NCI-H146 treated with DMSO at 0.1 percent for 48 hours (cell line): ENCODE results near the gene ACP1.

ENCODE experiments used
- DNase-seq: peaks from one replicate; lab custom pipeline; 2025; ENCODE audit not compliant: unreplicated experiment; lab: John Stamatoyannopoulos, UW

The ACP1 gene

DNA sequence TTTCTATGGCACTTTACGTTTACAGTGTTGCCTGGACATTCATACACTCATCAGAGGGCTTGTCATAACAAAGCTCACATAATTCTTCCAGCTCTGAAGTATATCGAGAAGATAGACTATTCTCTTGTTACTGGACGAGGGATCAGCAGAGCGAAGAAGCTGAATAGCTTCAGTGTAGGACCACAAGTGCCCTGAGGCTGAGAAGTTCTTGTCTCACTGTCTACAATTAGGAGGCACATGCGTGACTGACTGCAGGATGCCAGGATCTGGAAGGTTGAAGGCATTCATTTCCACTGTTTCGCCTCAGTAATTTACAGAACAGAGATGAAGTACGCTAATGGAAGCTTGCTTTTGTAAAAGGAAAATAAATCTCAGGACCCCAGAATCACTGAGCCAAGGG lies 10.5 kb upstream of the ACP1 start:
- DNase-seq: no peak

DNA sequence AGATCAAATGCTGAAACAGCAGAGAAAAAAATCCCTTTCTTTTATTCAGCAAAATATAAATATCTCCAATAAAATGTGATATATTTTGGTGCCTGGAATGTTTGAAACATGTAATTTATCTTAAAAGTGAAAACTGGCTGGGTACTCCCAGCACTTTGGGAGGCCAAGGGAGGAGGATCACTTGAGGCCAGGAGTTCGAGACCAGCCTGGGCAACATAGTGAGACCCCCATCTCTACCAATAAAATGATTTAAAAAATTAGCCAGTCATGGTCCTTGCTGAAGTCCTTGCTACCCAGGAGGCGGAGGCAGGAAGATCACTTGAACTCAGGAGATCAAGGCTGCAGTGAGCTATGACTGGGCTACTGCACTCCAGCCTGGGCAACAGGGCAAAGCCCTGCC lies 9.6 kb upstream of the ACP1 start:
- DNase-seq: no peak

DNA sequence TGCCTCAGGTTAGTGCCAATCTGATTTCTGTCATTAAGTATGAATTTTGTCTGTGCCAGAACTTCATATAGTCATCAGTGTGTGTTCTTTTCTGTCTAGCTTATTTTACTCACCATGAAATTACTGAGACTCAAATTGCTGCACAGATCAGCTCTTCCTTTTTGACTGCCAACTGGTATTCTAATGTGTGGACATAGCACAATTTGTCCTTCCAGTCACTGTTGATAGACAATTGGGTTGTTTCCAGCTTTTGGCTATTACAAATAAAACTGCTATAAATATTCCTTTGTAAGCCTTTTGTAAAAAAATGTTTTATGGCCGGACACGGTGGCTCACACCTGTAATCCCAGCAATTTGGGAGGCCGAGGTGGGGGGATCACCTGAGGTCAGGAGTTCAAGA lies 8.7 kb upstream of the ACP1 start:
- DNase-seq: no peak

DNA sequence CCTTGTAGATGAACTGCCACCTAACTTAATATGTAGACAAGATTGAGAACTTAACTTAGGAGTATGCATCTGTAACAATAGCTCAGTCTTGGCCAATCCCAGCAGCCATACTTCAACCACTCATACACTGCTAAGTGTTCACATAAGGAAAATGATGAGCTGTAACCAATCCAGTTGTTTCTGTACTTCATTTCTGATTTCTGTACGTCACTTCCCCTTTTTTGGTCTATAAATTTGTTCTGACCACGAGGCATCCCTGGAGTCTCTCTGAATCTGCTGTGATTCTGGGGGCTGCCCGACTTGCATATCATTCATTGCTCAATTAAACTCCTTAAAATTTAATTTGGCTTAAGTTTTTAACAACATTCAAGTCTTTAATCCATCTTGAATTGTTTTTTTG lies 7.3 kb upstream of the ACP1 start:
- no peak for DNase-seq

DNA sequence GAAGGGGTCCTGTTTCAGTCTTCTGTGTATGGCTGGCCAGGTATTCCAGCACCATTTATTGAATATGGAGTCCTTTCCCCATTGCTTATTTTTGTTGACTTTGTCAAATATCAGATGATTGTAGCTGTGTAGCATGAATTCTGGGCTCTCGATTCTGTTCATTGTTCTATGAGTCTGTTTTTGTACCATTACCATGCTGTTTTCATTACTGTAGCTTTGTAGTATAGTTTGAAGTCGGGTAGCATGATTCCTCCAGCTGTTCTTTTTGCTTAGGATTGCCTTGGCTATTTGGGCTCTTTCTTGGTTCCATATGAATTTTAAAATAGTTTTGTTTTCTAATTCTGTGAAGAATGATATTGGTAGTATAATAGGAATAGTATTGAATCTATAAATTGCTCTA lies 6.9 kb upstream of the ACP1 start:
- DNase-seq: no peak

DNA sequence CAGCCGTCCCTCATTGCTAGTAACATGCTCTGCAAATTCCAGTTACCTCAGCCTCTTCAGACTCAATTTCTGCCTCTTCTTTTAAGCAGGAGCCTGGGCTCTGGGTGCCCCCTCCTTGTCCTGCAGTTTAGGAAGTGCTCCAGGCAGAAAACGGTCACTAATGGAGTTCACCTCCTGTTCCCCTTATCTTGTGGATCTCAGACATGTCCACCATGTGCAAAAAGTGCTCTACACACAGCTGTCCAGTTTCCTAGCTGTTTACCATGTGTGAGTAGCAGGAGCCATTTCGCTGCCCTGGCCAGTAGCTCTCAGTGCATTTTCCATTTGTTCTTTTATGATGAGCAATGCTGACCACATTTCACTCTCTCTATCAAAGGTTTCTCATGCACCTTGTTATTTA lies 5.8 kb upstream of the ACP1 start:
- DNase-seq: no peak

DNA sequence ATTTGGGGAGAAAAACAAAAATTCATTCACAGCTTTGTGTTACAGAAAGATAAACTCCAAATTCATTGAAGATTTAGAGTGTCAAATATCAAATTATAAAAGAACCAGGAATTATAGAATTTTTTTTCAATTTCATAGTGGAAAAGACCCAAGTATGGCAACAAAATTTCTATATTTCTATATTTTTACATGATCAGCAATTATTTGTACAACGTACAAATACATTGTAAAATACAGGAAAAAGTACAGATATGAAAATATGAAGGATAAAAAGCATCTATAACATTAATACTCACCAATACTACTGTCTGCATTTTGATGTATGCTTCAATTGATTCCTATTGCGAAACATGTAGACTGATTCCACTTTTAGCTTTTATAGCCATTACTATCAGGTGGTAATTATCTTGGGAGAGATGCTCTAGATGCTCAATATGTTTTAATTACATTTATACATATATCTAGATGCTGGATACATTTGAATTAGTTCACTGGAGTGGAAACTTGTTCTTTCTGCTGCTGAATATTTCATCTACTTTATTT lies 4.9 kb upstream of the ACP1 start:
- no peak for DNase-seq

DNA sequence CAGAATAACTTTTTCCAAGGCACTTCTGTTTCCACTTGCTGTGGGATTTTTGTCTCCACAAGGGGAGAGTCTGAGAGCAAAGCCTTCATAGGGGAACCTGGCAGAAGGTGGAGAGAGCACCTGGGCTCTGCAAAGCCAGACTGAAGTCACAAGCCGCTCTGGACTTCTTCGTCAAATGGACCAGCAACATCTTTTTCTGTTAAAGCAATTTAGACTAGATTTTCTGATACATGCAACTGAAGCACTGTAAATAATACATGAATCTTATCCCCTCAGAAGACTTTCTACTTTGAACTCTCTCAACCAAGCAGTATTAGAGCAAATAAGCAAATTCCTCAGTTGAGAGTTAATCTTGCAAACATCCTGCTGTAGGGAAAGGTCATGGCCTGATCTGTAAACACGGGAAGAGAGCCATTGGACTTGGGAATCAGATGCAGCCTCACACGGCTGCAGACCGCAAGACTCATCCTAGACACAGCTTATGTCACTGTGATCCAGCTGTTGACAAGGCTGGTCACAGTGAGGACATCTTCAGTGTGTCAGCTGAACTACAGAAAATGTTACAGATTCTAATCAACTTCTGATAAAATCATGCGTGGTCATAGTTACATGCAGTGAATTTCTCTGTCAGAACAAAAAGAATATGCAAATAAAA lies 4.1 kb upstream of the ACP1 start:
- no peak for DNase-seq

DNA sequence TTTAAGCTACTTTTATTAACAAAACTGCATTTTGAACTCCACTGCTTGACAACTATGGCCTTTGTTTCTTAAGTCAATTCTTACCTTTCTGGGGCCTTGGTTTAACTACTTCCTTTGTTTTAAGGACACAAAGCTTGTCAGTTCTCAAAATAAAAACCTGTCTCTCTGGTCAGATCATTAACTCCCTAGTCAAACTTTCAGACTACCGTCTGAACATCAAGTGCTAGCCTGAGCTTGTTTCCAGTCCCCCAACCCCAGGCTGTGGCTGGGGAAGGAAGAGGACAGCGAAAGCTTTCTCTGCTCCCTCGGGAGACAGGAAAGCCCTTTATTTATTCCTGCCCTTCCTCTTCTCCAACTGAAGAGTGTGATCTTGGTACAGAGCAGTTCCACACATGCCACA lies 2.6 kb upstream of the ACP1 start:
- no peak for DNase-seq

DNA sequence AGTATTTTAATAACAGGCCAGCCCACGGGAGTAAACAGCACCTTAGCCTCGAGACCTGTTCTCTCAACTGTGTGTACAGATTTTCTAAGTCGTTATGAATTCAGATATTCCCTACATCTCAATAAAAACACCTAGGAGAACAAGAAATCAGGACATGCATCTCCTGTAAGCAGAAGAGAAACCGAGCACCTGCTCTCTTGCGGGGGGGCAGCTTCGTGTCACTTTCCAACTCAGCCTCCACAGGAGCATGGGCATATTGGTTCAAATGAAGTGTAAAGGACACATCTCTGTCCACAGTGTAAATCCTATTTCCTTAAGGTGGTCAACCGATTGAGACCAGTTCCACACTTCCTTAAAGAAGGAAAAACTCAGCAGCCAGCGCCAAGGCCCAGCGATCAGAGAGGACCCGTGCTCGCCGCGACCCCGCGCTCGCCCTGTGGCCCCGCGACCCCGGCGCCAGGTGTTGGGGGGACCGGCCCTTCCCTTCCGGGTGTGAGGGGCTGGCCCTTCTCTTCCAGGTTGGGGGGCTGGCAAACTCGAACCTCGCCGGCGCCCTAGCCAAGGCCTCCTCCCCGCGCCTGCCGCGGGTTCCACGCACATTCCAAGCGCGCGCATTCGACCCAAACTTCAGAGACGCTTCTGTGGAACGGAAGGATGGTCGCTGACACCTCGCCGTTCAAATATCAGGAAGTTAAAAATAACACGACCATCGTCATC lies 1.6 kb upstream of the ACP1 start:
- DNase-seq: no peak

DNA sequence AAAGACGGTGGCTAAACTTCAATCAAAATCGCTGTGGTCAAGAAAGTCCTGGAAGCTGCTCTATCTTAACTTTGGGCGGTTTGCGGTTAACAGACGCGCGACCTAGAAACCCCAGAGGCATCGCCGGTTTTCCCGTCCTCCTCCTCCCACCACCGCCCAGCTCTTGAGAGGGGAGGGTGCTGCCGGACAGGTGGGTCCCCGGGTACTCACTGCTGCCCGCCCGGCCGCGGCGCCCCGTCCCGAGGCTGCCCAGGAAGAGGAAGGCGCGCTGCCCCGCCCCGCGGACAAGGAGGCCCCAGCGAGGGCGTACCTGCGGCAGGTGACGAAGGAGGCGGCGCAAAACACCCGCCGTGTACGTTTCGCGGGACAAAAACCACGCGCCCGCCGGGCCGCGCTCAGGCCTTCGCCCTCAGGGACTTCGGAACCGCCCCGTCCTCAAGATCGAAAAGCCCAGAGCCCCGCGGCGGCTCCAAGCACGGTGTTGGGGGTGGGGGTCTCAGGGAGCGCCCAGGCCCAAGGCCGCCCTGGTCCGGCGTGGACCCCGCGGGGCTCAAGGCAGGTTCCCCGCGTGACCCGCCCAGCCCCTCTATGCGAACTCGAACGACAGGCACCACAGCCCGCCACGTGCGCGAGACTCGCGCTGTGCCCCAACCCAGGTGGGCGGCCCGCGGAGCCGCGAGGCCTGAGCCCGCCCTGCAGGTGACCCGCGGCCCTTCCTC lies 814 bp upstream of the ACP1 start, which contains the start of gene SH3YL1:
Gene SH3YL1 (minus strand): TSS at position 259 of the 719 bp plus-strand sequence. CDS start 48 bp downstream, at position 211.
- no peak for DNase-seq

DNA sequence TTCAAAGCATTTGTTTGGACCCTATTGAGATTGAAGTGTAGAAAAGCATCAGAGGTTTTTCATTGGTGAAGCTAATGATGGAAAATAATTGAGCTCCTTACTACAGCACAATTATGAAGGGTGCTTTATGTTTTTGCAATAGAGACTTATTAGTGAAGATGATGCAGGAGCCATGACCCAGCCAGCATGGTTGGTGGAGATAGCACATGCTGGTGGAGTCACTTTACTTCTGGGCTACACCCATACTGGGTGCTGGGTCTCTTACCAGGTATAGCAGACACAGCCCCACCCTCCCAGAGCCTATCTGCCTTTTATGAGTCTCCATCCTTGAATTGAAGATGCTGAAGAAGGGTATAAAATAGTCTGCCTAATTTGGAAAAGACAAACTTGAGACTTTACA lies 3.6 kb downstream of the ACP1 start:
- DNase-seq: no peak

DNA sequence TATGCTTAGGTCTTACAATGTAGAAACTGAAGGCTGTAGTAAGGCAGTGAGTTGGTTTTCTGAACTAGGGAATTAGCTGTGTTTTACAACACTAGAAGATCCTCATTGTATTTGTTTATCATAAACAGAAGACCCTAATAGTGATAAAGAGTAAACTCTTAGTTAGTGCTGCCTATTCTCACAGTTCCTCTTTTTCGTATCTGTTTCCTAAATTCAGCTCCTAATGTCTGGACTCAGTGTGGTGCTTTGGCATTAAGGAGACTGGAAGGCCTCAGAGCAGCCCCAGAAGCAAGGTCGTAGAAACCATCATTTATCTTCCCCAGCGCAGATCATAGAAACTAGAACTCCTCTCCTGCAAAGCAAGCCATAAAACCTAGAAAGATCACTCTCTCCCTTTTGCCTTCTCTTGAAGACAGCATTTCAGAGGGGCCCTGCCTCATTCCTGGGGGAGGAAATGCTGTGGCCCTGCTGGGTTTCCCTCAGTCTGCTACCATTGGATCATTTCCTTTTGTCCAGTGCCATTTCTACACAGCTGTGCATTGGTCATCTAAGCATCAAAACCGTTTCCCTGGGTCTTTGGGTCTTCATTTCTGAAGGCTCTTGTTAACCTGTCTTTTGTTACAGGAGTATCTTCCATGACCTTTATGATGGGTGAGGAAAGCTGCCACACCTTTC lies 4.7 kb downstream of the ACP1 start:
- DNase-seq: no peak

DNA sequence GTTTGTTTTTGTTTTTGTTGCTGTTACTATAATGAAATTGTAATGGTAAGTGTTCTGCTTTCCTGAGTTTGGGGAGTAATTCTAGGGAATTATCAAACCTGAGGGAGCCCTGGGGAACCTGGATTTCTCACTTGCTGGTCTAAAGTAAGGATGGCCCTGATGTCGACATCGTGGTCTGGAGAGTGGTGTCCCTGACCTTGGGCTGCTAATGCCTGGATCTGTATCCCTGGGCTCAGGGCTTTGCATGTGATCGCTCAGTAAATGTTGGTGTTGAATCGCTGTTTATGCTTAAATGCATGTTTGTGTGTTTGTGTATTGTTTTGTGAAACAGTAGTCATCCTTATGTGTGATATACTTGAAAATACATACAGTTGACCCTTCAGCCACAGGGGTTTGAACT lies 6.1 kb downstream of the ACP1 start:
- no peak for DNase-seq

DNA sequence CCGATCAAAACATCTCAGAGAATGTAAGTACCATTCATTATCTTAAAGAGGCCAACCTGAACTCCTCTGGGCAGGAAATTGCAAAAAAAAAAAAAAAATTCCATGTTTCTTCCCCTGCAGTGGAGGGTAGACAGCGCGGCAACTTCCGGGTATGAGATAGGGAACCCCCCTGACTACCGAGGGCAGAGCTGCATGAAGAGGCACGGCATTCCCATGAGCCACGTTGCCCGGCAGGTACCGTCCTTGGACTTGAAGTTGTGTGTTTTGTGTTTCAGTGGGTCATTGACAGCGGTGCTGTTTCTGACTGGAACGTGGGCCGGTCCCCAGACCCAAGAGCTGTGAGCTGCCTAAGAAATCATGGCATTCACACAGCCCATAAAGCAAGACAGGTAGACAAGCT lies 7.2 kb downstream of the ACP1 start:
- no peak for DNase-seq

DNA sequence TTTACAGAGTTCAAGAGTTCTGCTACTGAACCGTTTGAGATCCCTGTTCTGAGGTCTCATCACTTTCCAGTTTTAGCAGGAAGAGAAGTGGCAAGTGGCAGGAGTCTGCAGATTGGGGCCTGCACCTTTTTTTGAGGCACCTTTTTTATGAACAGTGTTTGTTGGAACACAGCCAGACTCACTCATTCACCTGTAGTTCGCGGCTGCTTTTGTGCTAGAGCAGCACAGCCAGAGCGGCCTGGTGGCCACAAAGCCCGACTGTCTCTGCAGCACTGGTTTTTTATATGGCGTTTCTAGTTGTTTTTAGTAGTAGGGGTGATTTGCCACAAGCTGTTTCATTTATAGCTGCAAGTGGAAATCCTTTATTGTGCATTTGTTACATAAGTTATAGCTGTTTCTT lies 8.6 kb downstream of the ACP1 start:
- DNase-seq: peak; percentile 7

DNA sequence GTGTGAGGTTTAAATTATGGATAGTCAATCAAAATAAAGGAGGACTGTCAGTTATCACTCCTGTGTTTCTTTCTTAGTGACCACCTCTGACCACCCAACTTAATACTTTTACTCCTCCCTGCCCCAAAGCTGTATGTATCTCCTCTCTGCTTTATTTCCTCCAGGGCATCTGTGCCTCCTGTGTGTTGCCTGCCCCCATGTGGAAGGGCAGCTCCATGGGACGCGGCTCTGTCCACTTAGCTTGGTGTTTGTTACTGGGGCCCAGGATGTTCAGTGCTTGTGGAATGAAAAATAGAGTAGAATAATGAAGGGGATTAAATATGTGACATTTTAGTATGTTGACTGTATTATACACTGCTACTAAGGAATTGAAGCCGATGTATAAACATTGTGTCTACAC lies 9.8 kb downstream of the ACP1 start:
- no peak for DNase-seq

DNA sequence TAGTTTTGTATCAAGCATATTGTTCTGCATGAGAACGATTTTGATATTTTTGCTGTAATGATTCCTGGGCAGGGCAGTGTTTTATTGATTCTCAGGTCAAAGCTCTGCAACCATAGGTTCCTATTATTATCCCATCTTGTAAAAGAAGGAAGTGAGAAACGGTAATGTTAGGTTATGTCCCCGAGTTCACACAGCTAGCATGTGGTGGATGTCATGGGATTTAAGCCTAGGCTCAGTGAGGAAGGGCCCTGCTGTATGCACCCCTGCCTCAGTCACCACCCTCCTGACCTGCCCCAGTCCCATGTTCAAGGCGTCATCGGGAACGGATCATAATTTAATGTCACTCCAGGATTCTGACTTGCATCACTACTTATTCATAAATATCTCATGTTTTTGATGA lies 10.7 kb downstream of the ACP1 start:
- no peak for DNase-seq

DNA sequence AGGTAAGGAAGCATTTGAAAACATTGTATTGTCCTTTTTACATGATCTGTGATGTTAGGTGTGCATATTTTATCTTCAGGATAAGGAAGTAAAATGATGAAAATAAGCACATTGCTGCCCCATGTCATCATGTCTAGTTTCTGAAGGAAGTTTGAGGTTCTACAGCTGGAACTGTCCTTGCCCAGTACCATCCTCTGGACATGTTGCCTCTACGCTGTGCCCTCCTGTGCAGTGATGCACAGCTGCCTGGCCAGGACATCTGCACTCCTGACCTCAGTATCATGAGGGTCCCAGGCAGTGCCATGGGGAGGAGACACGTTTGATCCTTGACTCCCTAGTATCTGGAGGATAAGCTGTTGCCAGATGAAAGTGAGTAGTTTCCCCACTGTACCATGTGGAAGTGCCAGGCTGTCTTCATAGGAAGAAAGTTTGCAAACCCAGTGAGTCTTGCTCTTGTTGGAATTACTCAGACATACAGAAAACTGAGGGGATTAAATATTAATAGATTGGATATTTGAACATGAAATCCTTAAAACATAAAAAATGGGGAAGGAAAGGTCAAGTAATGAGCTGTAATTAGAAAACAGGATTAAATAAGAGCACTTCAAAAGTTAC lies 13.7 kb downstream of the ACP1 start:
- no peak for DNase-seq

DNA sequence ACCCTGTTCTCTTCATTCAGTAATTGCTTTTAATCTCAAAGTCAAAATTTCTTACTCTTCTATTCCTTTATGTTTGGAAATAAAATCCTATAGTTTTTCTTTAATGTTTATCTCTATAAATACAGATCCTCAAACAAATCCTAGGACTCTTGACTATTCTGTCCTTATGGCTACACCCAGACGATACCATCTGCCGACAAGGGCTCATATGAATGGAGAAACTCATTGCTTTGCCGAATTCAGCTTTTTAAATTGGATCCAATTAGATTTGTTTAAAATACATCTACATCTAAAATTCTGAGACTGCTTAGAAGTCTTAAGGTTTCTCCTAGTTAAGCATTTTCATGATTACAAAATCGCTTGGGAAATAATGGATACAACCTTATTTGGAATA lies 14.2 kb downstream of the ACP1 start:
- no peak for DNase-seq

DNA sequence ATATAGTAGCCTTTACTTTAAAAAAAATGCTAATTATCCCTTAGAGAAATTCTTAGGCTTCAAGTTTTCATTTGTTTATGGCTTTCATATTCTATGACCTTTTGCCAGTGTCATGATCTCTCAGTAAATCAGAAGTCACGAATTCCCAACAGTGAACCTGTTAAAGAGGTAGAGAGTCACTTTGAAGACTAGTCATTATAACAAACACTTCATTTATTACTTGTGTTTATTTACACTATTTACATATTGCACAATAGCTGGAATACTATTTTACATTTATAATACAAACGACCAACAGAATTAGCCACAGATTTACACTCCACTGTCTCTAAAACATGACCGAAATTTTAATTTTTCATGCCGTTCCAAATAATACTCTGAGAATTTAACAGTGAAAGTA lies 14.6 kb downstream of the ACP1 start:
- no peak for DNase-seq
